NT2/D1 (cell line): ENCODE data around the gene TRA2B.

Experiments
- SUZ12 ChIP-seq: IDR thresholded peaks from 2 replicates; pipeline ENCODE4 v1.6.1; 2011; ENCODE audit not compliant: insufficient read length, insufficient read depth; ENCODE audit errors: extremely low read depth
- YY1 ChIP-seq: IDR thresholded peaks from 2 replicates; pipeline ENCODE4 v1.6.1; 2011; ENCODE audit not compliant: insufficient read length, insufficient read depth
- ZNF274 ChIP-seq: IDR thresholded peaks from 2 replicates; pipeline ENCODE4 v1.6.1; 2011; ENCODE audit warnings: mild to moderate bottlenecking, low read depth, low read length

GRCh38 chr3:185978516-185978915, 40.7 kb upstream of the TRA2B start:
- TF ChIP-seq SUZ12 (no peak), YY1 (no peak), ZNF274 (no peak)
